ENCODE results near the gene FAM83G.

DNA sequence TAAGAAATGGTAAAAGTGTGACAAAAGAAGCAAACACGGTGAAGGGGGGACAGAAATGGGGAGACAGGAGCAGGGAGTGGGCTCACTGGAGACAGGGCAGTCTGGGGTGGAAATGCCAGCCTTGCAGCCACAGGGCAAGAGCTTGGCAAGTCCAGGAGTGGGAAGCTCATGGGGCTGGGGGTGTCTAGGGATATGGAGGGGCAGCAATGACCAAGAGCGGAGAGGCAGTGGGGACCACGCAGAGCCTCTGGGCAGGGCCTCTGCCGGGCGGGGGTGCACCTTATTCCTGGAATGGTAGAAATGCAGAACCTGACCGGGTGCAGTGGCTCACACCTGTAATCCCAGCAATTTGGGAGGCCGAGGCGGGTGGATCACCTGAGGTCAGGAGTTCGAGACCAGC lies 40.0 kb downstream of the FAM83G start:
- TF ChIP-seq SUZ12 (IDR thresholded peaks at IDR 0.05; ENCODE audit: extremely low read depth, insufficient read depth, insufficient read length): no peak
- TF ChIP-seq ZNF274 (IDR thresholded peaks at IDR 0.05; ENCODE audit: low read depth, low read length): no peak
- TF ChIP-seq YY1 (IDR thresholded peaks at IDR 0.05; ENCODE audit: insufficient read depth, insufficient read length): no peak
